CD14-positive monocyte (primary cell): Measurements from ENCODE around the gene SREK1IP1. TPM values are rescaled to one million over a fixed set of nuclear protein-coding genes. Genes with fewer than 3 reads are reported as not detected.
A peak's percentile ranks its signal among the peaks of the same experiment; 100 is the strongest.

Source experiments
- DNase-seq, 3 donors: peaks; one replicate each; pipeline ENCODE4 v3.0.0-alpha.2; 2011 to 2022
- H2AFZ ChIP-seq: 2 replicates; pipeline ENCODE4 v1.6.0; 2012; ENCODE audit warnings: mild to moderate bottlenecking, low read depth, low read length, inconsistent platforms; ENCODE audit not compliant: insufficient read depth, poor library complexity, severe bottlenecking
- H3K27ac ChIP-seq, 2 donors: 1 replicate in 1 of 2; 2 replicates in 1 of 2; pipeline ENCODE4 v1.5.1; 2012 to 2013; ENCODE audit warnings: low read length in 2 of 2, control low read depth in 1 of 2, inconsistent platforms in 1 of 2, low read depth in 1 of 2, mild to moderate bottlenecking in 1 of 2
- H3K27me3 ChIP-seq, 2 donors: one replicate each; pipeline versions ENCODE4 v1.6.0 to v1.6.1; 2011 to 2013; ENCODE audit warnings: low read length in 2 of 2; ENCODE audit not compliant: control insufficient read depth in 2 of 2, insufficient read depth in 2 of 2
- H3K36me3 ChIP-seq, 2 donors: replicated peaks in 1 of 2; 1 replicate in 1 of 2; 2 replicates in 1 of 2; pipeline versions ENCODE4 v1.5.1 to v1.6.1; 2012 to 2013; ENCODE audit warnings: low read length in 2 of 2, control low read depth in 1 of 2, inconsistent platforms in 1 of 2, mild to moderate bottlenecking in 1 of 2; ENCODE audit not compliant: insufficient read depth in 2 of 2, control insufficient read depth in 1 of 2
- H3K4me1 ChIP-seq, 2 donors: 1 replicate in 1 of 2; 2 replicates in 1 of 2; pipeline versions ENCODE4 v1.5.1 to v1.6.1; 2012 to 2013; ENCODE audit warnings: low read length in 2 of 2, control low read depth in 1 of 2, inconsistent platforms in 1 of 2, mild to moderate bottlenecking in 1 of 2, moderate library complexity in 1 of 2; ENCODE audit not compliant: insufficient read depth in 2 of 2, control insufficient read depth in 1 of 2
- H3K4me2 ChIP-seq: replicated peaks from 2 replicates; pipeline ENCODE3; 2012; ENCODE audit warnings: low read length, moderate library complexity, mild to moderate bottlenecking; ENCODE audit not compliant: poor library complexity, severe bottlenecking; ENCODE audit errors: extremely low read depth
- H3K4me3 ChIP-seq, 3 experiments: fragments of 200-600 bp in 1 of 3; sonication (generic) in 1 of 3; replicated peaks in 1 of 3; 1 replicate in 2 of 3; 2 replicates in 1 of 3; pipeline ENCODE4 v1.5.1; 2011 to 2013; ENCODE audit warnings: low read length in 3 of 3, mild to moderate bottlenecking in 3 of 3, control low read depth in 2 of 3, low read depth in 2 of 3, inconsistent platforms in 1 of 3, moderate library complexity in 1 of 3
- H3K79me2 ChIP-seq: 2 replicates; pipeline ENCODE4 v1.6.0; 2012; ENCODE audit warnings: mild to moderate bottlenecking, control low read depth, inconsistent platforms, low read length, moderate library complexity; ENCODE audit not compliant: insufficient read depth
- H3K9ac ChIP-seq: 2 replicates; pipeline ENCODE4 v1.6.0; 2017; ENCODE audit warnings: low read length, mild to moderate bottlenecking; ENCODE audit not compliant: insufficient read depth, poor library complexity, severe bottlenecking
- H3K9me3 ChIP-seq, 2 donors: replicated peaks in 1 of 2; 1 replicate in 1 of 2; 2 replicates in 1 of 2; pipeline versions ENCODE4 v1.5.1 to v1.6.1; 2012 to 2013; ENCODE audit warnings: low read length in 2 of 2, control low read depth in 1 of 2; ENCODE audit not compliant: control insufficient read depth in 1 of 2, insufficient read depth in 1 of 2
- H4K20me1 ChIP-seq: 2 replicates; pipeline ENCODE4 v1.6.0; 2012; ENCODE audit warnings: mild to moderate bottlenecking, low read length, control low read depth, moderate library complexity; ENCODE audit not compliant: insufficient read depth
- H3K27ac Mint-ChIP-seq, 7 donors: one replicate each; pipeline ENCODE4 v1.8.0; 2020; ENCODE audit warnings: mild to moderate bottlenecking in 7 of 7, mixed read lengths in 7 of 7, moderate library complexity in 6 of 7, inconsistent platforms in 2 of 7
- H3K27me3 Mint-ChIP-seq, 3 donors: one replicate each; pipeline ENCODE4 v1.8.0; 2021 to 2022; ENCODE audit warnings: low read depth in 3 of 3, mild to moderate bottlenecking in 3 of 3, mixed read lengths in 3 of 3, moderate library complexity in 3 of 3, inconsistent platforms in 1 of 3
- H3K36me3 Mint-ChIP-seq, 2 donors: one replicate each; pipeline ENCODE4 v1.8.0; 2020; ENCODE audit warnings: mixed read lengths in 2 of 2, inconsistent platforms in 1 of 2, mild to moderate bottlenecking in 1 of 2
- H3K4me1 Mint-ChIP-seq: one replicate; pipeline ENCODE4 v1.8.0; 2020; ENCODE audit warnings: mild to moderate bottlenecking, mixed read lengths
- H3K4me3 Mint-ChIP-seq, 2 donors: one replicate each; pipeline ENCODE4 v1.8.0; 2020; ENCODE audit warnings: mild to moderate bottlenecking in 2 of 2, mixed read lengths in 2 of 2, moderate library complexity in 1 of 2
- H3K9me3 Mint-ChIP-seq, 7 donors: one replicate each; pipeline ENCODE4 v1.8.0; 2020 to 2022; ENCODE audit warnings: mixed read lengths in 7 of 7, mild to moderate bottlenecking in 6 of 7, moderate library complexity in 6 of 7, inconsistent platforms in 2 of 7
- WGBS: methylation state at CpG from one replicate; pipeline ENCODE4 v1.1.5; 2013; ENCODE audit warnings: missing lambda C conversion rate; ENCODE audit not compliant: insufficient coverage; 5-methylcytosine and 5-hydroxymethylcytosine counted together
- intact Hi-C, 2 donors: fragments of 100-400 bp; cut with micrococcal nuclease; formaldehyde crosslinking; loops; one replicate each; pipeline versions ENCODE4 v1.15.0 to v1.15.1; 2023
- polyA plus RNA-seq, 3 donors: library from polyadenylated mRNA; depleted of rRNA in 1 of 3; unstranded in 2 of 3; stranded (reverse) in 1 of 3; fragments of 300-500 nt in 2 of 3; fragments of >200 nt in 1 of 3; fragmentation: Illumina TruSeq in 2 of 3; gene quantifications; 1 replicate in 2 of 3; 2 replicates in 1 of 3; pipeline ENCODE4 v1.2.3, GENCODE V29; 2012 to 2021
- TF ChIP-seq, protein P1 (sequence below): fragments of 200-600 bp; IDR thresholded peaks from one replicate; pipeline ENCODE4 v1.8.0; 2022; ENCODE audit warnings: antibody characterized with exemption, mild to moderate bottlenecking

The SREK1IP1 gene
- polyA plus RNA-seq, 3 donors = 6.9 to 18.3 (median 16.9) TPM

DNA sequence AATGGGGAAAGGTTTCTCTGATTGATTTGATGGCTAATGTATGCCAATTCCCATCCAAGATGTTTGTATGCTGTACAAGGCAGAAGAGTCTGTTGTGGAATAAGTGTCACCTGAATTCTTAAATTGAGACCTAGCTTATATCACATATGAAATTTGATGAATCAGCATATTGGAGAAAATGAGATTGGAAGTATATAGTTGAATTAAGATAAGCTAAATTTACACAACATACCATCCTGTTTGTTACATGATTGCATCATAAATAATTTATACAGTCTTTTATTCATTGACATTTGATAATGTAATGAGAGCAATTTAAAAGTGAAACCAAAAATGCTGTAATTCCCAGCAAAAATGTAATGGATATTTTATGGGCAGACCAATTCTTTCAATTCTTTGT is 1.4 kb upstream of the SREK1IP1 start:
- Histone ChIP-seq H2AFZ (no peak overlapping the region), H4K20me1 (peaks cover 6% of the 10 kb centered on the region), H3K4me2 (peak overlapping the region; percentile 94), H3K36me3 (peaks cover under 1 to 5% of the 10 kb centered on the region in 2 donors), H3K9me3 (no peaks in the 10 kb centered on the region), H3K4me3 (peak overlapping the region in 1 of 3 experiments; percentile 98), H3K9ac (no peak overlapping the region), H3K4me1 (peaks cover 29 to 58% of the 10 kb centered on the region in 2 donors), H3K27ac (no peak overlapping the region), H3K79me2 (peaks cover 67% of the 10 kb centered on the region), H3K27me3 (no peaks in the 10 kb centered on the region)
- DNase-seq = no peak
- intact Hi-C loops = no loop called here
- Mint-ChIP-seq H3K36me3 (peaks cover 5% of the 10 kb centered on the region in 2 donors), H3K27ac (peak overlapping the region in 1 of 7 donors; percentile 94), H3K4me1 (peaks cover 47% of the 10 kb centered on the region), H3K4me3 (peak overlapping the region in 1 of 2 donors; percentile 100), H3K9me3 (no peaks in the 10 kb centered on the region), H3K27me3 (peaks cover 0 to 2% (median 0%) of the 10 kb centered on the region in 3 donors)
- TF ChIP-seq, protein P1, sequence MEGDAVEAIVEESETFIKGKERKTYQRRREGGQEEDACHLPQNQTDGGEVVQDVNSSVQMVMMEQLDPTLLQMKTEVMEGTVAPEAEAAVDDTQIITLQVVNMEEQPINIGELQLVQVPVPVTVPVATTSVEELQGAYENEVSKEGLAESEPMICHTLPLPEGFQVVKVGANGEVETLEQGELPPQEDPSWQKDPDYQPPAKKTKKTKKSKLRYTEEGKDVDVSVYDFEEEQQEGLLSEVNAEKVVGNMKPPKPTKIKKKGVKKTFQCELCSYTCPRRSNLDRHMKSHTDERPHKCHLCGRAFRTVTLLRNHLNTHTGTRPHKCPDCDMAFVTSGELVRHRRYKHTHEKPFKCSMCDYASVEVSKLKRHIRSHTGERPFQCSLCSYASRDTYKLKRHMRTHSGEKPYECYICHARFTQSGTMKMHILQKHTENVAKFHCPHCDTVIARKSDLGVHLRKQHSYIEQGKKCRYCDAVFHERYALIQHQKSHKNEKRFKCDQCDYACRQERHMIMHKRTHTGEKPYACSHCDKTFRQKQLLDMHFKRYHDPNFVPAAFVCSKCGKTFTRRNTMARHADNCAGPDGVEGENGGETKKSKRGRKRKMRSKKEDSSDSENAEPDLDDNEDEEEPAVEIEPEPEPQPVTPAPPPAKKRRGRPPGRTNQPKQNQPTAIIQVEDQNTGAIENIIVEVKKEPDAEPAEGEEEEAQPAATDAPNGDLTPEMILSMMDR = no peak

DNA sequence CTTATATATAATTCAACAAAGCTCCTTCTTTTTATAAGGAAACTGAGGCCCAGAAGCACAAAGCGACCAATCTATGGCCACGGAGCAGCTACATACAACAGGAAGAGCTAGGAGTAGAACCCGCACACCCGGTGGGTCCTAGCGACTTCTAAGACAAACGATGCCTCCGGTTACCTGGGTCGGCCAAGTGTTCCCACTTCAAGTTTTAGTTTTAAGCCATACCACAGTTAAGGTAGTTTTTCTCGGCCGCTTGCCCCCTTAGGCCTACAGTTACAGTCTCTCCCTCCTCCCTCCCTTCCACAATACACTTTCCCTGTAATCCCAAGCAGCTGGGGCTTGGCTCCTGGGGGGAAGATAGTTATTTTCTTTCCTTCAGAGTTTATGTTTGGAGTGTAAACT is 533 bp downstream of the SREK1IP1 start:
- H3K27ac Mint-ChIP-seq = peak overlapping the region; percentile 87 to 98 (median 96)
- peak in 1 of 3 donors; percentile 8 for DNase-seq
- intact Hi-C loops = no loop called here
- 0% methylated on average over 7 of the region's 10 CpGs for WGBS
- peak overlapping the region; percentile 85 to 98 (median 96) for H3K4me3 ChIP-seq
- peak overlapping the region; percentile 99 for H2AFZ ChIP-seq
- TF ChIP-seq, protein P1 = no peak
- H3K27me3 Mint-ChIP-seq = peaks cover 0 to 2% (median 0%) of the 10 kb centered on the region in 3 donors
- peak overlapping the region; percentile 80 for H3K9ac ChIP-seq
- H3K4me1 Mint-ChIP-seq = peaks cover 36% of the 10 kb centered on the region
- peak overlapping the region; percentile 68 to 95 for H3K27ac ChIP-seq
- peaks cover 11% of the 10 kb centered on the region for H4K20me1 ChIP-seq
- H3K79me2 ChIP-seq = peaks cover 83% of the 10 kb centered on the region
- H3K36me3 ChIP-seq = peaks cover 2 to 22% of the 10 kb centered on the region in 2 donors
- no peaks in the 10 kb centered on the region for H3K27me3 ChIP-seq
- H3K4me1 ChIP-seq = peaks cover 26 to 40% of the 10 kb centered on the region in 2 donors
- H3K4me3 Mint-ChIP-seq = peak overlapping the region; percentile 99 to 100
- peaks cover 11 to 20% of the 10 kb centered on the region in 2 donors for H3K36me3 Mint-ChIP-seq
- H3K9me3 Mint-ChIP-seq = no peaks in the 10 kb centered on the region
- peak overlapping the region; percentile 94 for H3K4me2 ChIP-seq
- H3K9me3 ChIP-seq = no peaks in the 10 kb centered on the region
